SK-N-MC (cell line): ENCODE measurements around the gene TMEM260.
A peak's percentile ranks its signal among the peaks of the same experiment; 100 is the strongest.

Source experiments
- DNase-seq: peaks from one replicate; pipeline ENCODE4 v3.0.0-alpha.2; 2011; ENCODE audit warnings: low read depth, low spot score
- H3K27ac ChIP-seq: fragments of 200-600 bp; sonication (generic); 2 replicates; pipeline ENCODE4 v1.5.1; 2016; ENCODE audit warnings: mixed run types
- H3K36me3 ChIP-seq: fragments of 200-600 bp; sonication (generic); 2 replicates; pipeline ENCODE4 v1.6.1; 2017; ENCODE audit warnings: antibody characterized with exemption, low read length, mixed read lengths; ENCODE audit not compliant: insufficient read depth
- H3K4me3 ChIP-seq: fragments of 200-600 bp; sonication (generic); 2 replicates; pipeline ENCODE4 v1.5.1; 2016
- H3K9ac ChIP-seq: fragments of 200-600 bp; sonication (generic); 2 replicates; pipeline ENCODE4 v1.8.0; 2017; ENCODE audit warnings: mixed run types, mixed read lengths; ENCODE audit not compliant: insufficient read length
- H3K9me3 ChIP-seq: fragments of 200-600 bp; sonication (generic); 2 replicates; pipeline ENCODE4 v1.6.1; 2017; ENCODE audit warnings: low read depth, mild to moderate bottlenecking, antibody characterized with exemption, low read length, moderate library complexity, mixed read lengths
- EZH2 ChIP-seq: fragments of 200-600 bp; sonication (generic); IDR thresholded peaks from one replicate; pipeline ENCODE4 v1.6.1; 2017; ENCODE audit warnings: antibody characterized with exemption
- FOXP2 ChIP-seq: optimal IDR thresholded peaks from 2 replicates; pipeline ENCODE3; 2011; ENCODE audit warnings: mild to moderate bottlenecking, moderate library complexity; ENCODE audit not compliant: insufficient read depth; ENCODE audit errors: extremely low read length, control extremely low read depth
- POLR2AphosphoS5 ChIP-seq: IDR thresholded peaks from 2 replicates; pipeline ENCODE4 v1.6.1; 2012; ENCODE audit warnings: mild to moderate bottlenecking, low read depth, low read length, borderline replicate concordance

The TMEM260 gene

GRCh38 chr14:56579345-56580220, at the start of gene TMEM260:
Gene TMEM260, plus strand, starts transcription at chr14:56579798. Its CDS starts 117 bp downstream, at chr14:56579915.
- DNase-seq = peak; percentile 78
- H3K36me3 ChIP-seq = no peaks in the 10 kb centered on the region
- H3K4me3 ChIP-seq = peak within 1 kb of the TSS; percentile 86
- H3K27ac ChIP-seq = peak within 1 kb of the TSS; percentile 90
- peak within 1 kb of the TSS; percentile 95 for H3K9ac ChIP-seq
- no peaks in the 10 kb centered on the region for H3K9me3 ChIP-seq
- TF ChIP-seq POLR2AphosphoS5 (peak; percentile 81; the same call in 1 of the 2 replicates), FOXP2 (no peak)

DNA sequence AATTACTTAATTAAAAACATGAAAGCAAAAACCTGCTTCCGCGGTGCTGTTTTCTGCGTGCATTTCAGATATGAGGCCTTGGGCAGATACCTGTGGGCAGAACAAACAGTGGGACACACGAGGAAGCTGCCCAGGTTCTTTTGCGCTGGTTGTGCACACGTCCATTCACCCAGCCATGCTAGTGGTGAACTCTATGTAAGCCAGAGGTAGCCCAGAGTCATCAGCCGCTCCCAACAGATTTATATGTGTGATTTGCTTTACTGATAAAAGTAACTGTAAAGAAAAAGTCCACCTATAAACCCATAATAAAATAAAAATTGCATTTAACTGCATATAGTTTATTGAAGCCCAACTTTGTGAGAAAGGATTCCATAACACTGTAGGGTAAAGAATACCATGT, 47.1 kb upstream of the TMEM260 start:
- DNase-seq = no peak
- Histone ChIP-seq H3K9me3 (no peaks in the 10 kb centered on the region), H3K27ac (no peak overlapping the region), H3K36me3 (no peaks in the 10 kb centered on the region), H3K4me3 (no peak overlapping the region), H3K9ac (no peak overlapping the region)
- no peak for TF ChIP-seq FOXP2
- TF ChIP-seq POLR2AphosphoS5 = no peak
- no peak for TF ChIP-seq EZH2

DNA sequence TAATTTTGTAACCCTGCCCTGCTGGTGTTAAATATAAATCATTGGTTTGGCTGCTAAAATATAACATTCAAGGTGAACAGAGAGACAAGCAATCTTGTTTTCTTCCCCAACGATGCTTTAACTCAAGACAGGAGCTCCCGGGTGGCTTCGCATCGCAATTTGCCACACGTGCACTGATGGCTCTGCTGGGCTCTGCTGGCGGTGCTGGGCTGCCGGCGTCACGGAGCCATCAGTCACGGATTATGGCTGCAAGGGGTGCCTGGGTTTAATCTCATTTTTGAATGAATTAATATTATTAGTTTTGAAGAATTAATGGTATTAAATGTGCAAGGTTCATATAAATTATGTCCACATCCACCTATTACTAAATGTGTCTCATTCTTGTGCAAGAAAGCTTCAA, 44.9 kb upstream of the TMEM260 start:
- H3K36me3 ChIP-seq = no peaks in the 10 kb centered on the region
- H3K4me3 ChIP-seq = no peak overlapping the region
- H3K9ac ChIP-seq = no peak overlapping the region
- no peaks in the 10 kb centered on the region for H3K9me3 ChIP-seq
- H3K27ac ChIP-seq = no peak overlapping the region
- no peak for DNase-seq
- TF ChIP-seq EZH2 (no peak), POLR2AphosphoS5 (no peak), FOXP2 (no peak)

GRCh38 chr14:56539862-56540261, 39.7 kb upstream of the TMEM260 start:
- DNase-seq = no peak
- no peak for TF ChIP-seq POLR2AphosphoS5
- TF ChIP-seq FOXP2 = no peak
- no peak for TF ChIP-seq EZH2
- H3K9me3 ChIP-seq = no peaks in the 10 kb centered on the region
- H3K27ac ChIP-seq = no peak overlapping the region
- no peak overlapping the region for H3K4me3 ChIP-seq
- H3K9ac ChIP-seq = no peak overlapping the region
- H3K36me3 ChIP-seq = no peaks in the 10 kb centered on the region

- no peak overlapping the region for H3K27ac ChIP-seq
- no peak overlapping the region for H3K4me3 ChIP-seq
- no peak for DNase-seq
- TF ChIP-seq POLR2AphosphoS5 = no peak
- TF ChIP-seq EZH2 = no peak
- TF ChIP-seq FOXP2 = no peak
- H3K9ac ChIP-seq = no peak overlapping the region
- H3K9me3 ChIP-seq = no peaks in the 10 kb centered on the region
- no peaks in the 10 kb centered on the region for H3K36me3 ChIP-seq
These were observed 36.2 kb upstream of the TMEM260 start for GRCh38 chr14:56543436-56543835.

- H3K4me3 ChIP-seq = no peak overlapping the region
- no peak overlapping the region for H3K27ac ChIP-seq
- TF ChIP-seq EZH2 = no peak
- TF ChIP-seq FOXP2 = no peak
- no peak for TF ChIP-seq POLR2AphosphoS5
- no peak for DNase-seq
- H3K36me3 ChIP-seq = no peaks in the 10 kb centered on the region
- H3K9me3 ChIP-seq = no peaks in the 10 kb centered on the region
- no peak overlapping the region for H3K9ac ChIP-seq
These were observed 29.9 kb upstream of the TMEM260 start for GRCh38 chr14:56549721-56550120.

GRCh38 chr14:56552615-56553014, 27.0 kb upstream of the TMEM260 start:
- TF ChIP-seq FOXP2 (no peak), POLR2AphosphoS5 (no peak), EZH2 (no peak)
- H3K9me3 ChIP-seq = no peaks in the 10 kb centered on the region
- H3K27ac ChIP-seq = 0 out of 2 replicates have a peak overlapping the region, but pooled peaks have one; percentile 10
- H3K4me3 ChIP-seq = no peak overlapping the region
- no peak overlapping the region for H3K9ac ChIP-seq
- no peaks in the 10 kb centered on the region for H3K36me3 ChIP-seq
- no peak for DNase-seq

DNA sequence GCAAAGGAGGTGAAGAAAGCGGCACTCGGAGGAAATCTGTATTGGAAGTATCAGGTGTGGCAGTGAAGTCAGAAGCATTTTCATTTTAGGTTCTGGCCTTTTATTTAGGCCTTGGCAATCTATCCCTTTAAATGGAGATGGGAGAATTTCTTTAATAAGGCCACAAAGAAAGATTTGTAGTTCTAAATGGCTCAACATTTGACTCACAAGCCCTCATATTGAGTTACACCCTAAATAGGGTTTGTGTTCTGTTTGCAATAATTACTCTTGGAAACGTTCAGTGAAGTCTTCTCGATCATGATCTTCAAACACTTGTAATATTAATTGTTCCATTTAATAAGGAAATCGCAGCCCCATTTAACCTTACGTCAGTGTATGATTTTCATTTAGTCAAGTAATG, 25.3 kb upstream of the TMEM260 start:
- no peak overlapping the region for H3K4me3 ChIP-seq
- DNase-seq = no peak
- peak overlapping the region; percentile 89 for H3K27ac ChIP-seq
- no peaks in the 10 kb centered on the region for H3K9me3 ChIP-seq
- TF ChIP-seq FOXP2 (no peak), POLR2AphosphoS5 (no peak), EZH2 (no peak)
- H3K9ac ChIP-seq = no peak overlapping the region
- H3K36me3 ChIP-seq = no peaks in the 10 kb centered on the region
